Epithelial cell of esophagus (primary cell): ENCODE results near the gene DCST1.
A peak's percentile ranks its signal among the peaks of the same experiment; 100 is the strongest.

ENCODE experiments used
- DNase-seq: peaks from one replicate; pipeline ENCODE4 v3.0.0; 2010; ENCODE audit warnings: low read depth
- H3K4me3 ChIP-seq: 2 replicates; pipeline ENCODE4 v1.5.1; 2011; ENCODE audit warnings: mild to moderate bottlenecking, low read length, control low read depth
- TF ChIP-seq, protein P1 (sequence below): IDR thresholded peaks from 2 replicates; pipeline ENCODE4 v1.5.1; 2011; ENCODE audit warnings: low read depth, mild to moderate bottlenecking, low read length, control low read depth, inconsistent platforms; ENCODE audit not compliant: insufficient read depth; ENCODE audit errors: missing control alignments

DCST1 gene

GRCh38 chr1:155029513-155030242 lies 3.9 kb upstream of the DCST1 start:
- TF ChIP-seq, protein P1, sequence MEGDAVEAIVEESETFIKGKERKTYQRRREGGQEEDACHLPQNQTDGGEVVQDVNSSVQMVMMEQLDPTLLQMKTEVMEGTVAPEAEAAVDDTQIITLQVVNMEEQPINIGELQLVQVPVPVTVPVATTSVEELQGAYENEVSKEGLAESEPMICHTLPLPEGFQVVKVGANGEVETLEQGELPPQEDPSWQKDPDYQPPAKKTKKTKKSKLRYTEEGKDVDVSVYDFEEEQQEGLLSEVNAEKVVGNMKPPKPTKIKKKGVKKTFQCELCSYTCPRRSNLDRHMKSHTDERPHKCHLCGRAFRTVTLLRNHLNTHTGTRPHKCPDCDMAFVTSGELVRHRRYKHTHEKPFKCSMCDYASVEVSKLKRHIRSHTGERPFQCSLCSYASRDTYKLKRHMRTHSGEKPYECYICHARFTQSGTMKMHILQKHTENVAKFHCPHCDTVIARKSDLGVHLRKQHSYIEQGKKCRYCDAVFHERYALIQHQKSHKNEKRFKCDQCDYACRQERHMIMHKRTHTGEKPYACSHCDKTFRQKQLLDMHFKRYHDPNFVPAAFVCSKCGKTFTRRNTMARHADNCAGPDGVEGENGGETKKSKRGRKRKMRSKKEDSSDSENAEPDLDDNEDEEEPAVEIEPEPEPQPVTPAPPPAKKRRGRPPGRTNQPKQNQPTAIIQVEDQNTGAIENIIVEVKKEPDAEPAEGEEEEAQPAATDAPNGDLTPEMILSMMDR: no peak
- H3K4me3 ChIP-seq: no peak overlapping the region
- DNase-seq: no peak

DNA sequence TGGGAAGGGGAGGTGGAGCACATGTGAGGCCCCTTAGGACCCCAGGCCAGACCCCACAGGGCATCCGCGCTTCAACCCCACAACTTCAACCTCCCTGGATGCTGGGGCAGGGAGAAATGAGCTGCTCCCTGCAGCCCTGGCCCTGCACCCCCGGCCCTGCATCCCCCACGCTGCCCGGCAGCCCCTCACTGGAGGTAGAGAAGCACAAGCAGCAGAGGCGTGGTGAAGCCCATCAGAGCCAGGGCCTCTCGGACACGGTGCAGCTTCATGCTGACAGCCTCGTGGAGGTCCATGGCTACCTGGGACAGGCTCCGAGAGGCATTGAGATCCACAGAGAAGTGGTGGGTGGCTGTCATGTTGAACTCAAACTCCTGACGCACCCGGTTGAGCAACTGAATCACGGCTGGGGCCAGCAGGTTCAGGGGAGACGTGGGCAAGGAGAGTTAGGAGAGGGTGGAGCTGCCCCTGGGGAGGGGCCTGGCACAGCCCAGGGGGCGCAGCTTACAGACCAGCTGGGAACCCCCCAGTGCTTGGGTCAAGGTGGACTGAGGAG lies 3.3 kb upstream of the DCST1 start:
- DNase-seq: no peak
- TF ChIP-seq, protein P1: no peak
- H3K4me3 ChIP-seq: no peak overlapping the region

DNA sequence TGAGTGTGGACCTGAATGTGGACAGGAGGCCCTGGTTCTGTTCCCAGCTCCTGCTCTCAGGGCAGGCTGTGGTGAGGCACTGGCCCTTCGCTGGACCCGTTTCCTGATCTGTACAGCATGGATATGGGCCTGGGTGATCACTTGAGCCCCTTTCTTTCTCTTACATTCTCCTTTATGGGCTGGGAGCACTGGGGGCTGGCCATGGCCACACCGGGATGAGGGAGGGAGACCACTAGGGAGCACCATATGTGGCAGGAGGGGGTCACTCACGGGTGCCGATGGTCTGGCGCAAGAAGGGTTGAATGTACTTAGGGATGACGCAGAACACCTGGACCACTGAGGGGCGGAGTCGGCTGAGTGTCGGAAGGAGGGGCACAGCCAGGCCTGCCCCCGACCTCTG lies 2.7 kb upstream of the DCST1 start:
- DNase-seq: no peak
- TF ChIP-seq, protein P1: no peak
- no peak overlapping the region for H3K4me3 ChIP-seq

GRCh38 chr1:155032886-155033285 lies 738 bp upstream of the DCST1 start:
- DNase-seq: no peak
- no peak overlapping the region for H3K4me3 ChIP-seq
- TF ChIP-seq, protein P1: no peak

DNA sequence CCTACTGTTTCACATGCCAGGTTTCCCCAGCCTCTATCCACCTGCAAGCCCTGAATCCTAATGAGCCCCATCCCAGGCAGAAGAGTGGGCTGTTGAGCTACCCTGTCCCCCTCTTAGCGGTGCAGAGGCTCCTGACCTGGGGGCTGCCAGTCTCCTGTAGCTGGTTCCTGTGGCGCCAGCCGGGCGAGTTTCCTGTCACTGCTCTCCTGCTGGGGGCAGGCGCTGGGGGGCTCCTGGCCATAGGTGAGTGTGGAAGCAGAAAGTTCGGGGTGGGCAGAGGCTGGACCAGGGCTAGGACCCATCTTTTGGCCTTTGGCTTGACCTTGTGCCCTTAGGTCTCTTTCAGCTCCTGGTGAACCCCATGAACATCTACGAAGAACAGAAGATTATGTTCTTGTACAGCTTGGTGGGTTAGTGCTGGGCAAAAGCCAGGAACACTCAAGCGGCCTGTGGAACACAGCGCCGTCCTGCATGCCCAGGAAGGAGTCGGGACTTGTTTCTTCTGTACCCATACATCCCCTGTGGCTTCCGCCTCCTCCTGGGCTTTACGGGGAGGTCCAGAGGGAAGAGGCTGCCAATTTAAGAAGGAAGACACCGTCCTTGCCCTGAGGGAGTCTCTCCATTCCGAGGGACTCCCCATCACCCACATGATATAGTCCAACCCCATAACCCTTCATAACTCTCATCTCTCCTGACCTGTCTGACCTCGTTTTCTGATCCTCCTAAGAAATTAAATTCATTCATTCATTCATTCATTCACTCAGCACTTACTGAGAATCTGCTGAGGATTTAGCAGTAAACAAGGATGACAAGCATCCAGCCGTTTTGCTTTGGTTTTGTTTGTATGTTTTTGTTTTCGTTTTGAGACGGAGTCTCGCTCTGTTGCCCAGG lies 939 bp downstream of the DCST1 start:
- H3K4me3 ChIP-seq: no peak overlapping the region
- TF ChIP-seq, protein P1: peak; percentile 47
- DNase-seq: peak; percentile 51

- TF ChIP-seq, protein P1: no peak
- H3K4me3 ChIP-seq: no peak overlapping the region
Measured at GRCh38 chr1:155035936-155036335, 2.3 kb downstream of the DCST1 start.

More at GRCh38 chr1:155035936-155036335, 2.3 kb downstream of the DCST1 start:
- no peak for DNase-seq
